HG03025 (cell line): ENCODE results near the gene SINHCAF.
"Not testable (repeated sequence)": the region's sequence is repeated elsewhere in the genome, so short reads cannot be mapped to it uniquely, and the experiment has no call there.

Source experiments
- ATAC-seq: cut with Tn5 transposase; IDR thresholded peaks from one replicate; pipeline ENCODE4 v1.9.1; 2021; ENCODE audit warnings: mild to moderate bottlenecking, moderate library complexity; ENCODE audit not compliant: unreplicated experiment, low FRiP score

SINHCAF gene

GRCh38 chr12:31273794-31274193 lies 52.2 kb downstream of the SINHCAF start:
- ATAC-seq = not testable (repeated sequence)

GRCh38 chr12:31272607-31273225 lies 53.2 kb downstream of the SINHCAF start:
- no peak for ATAC-seq

- no peak for ATAC-seq
Observed at GRCh38 chr12:31267966-31268365, 58.0 kb downstream of the SINHCAF start.

- no peak for ATAC-seq
Observed at GRCh38 chr12:31265722-31266121, 60.2 kb downstream of the SINHCAF start.

- ATAC-seq = no peak
Observed at GRCh38 chr12:31263661-31264060, 62.3 kb downstream of the SINHCAF start.

GRCh38 chr12:31261744-31262143 lies 64.2 kb downstream of the SINHCAF start:
- no peak for ATAC-seq

GRCh38 chr12:31260840-31261239 lies 65.1 kb downstream of the SINHCAF start:
- no peak for ATAC-seq

- no peak for ATAC-seq
Observed at GRCh38 chr12:31259136-31259886, 66.6 kb downstream of the SINHCAF start.

GRCh38 chr12:31257784-31258183 lies 68.2 kb downstream of the SINHCAF start:
- no peak for ATAC-seq

GRCh38 chr12:31251707-31252611 lies 74.0 kb downstream of the SINHCAF start:
- ATAC-seq = not testable (repeated sequence)

GRCh38 chr12:31250179-31250578 lies 75.8 kb downstream of the SINHCAF start:
- no peak for ATAC-seq

- ATAC-seq = no peak
Observed at GRCh38 chr12:31249356-31249755, 76.6 kb downstream of the SINHCAF start.

- ATAC-seq = no peak
Observed at GRCh38 chr12:31248815-31249214, 77.1 kb downstream of the SINHCAF start.

GRCh38 chr12:31248337-31248736 lies 77.6 kb downstream of the SINHCAF start:
- no peak for ATAC-seq

GRCh38 chr12:31246470-31246850 lies 79.5 kb downstream of the SINHCAF start:
- no peak for ATAC-seq

GRCh38 chr12:31245822-31246469 lies 80.0 kb downstream of the SINHCAF start:
- no peak for ATAC-seq

GRCh38 chr12:31242418-31242817 lies 83.5 kb downstream of the SINHCAF start:
- ATAC-seq = not testable (repeated sequence)

- ATAC-seq = peak; percentile 79
Observed at GRCh38 chr12:31238764-31239387, 87.1 kb downstream of the SINHCAF start.

- not testable (repeated sequence) for ATAC-seq
Observed at GRCh38 chr12:31238333-31238732, 87.6 kb downstream of the SINHCAF start.

- ATAC-seq = no peak
Observed at GRCh38 chr12:31236998-31237637, 88.8 kb downstream of the SINHCAF start.
